C4-2B (cell line): Measurements from ENCODE around the gene TIMM17A.

Source experiments
- CTCF ChIP-seq: fragments of 450-650 bp; conservative IDR thresholded peaks from 2 replicates; pipeline ENCODE4 v1.5.1; 2017; ENCODE audit warnings: mild to moderate bottlenecking
- ZFX ChIP-seq: fragments of 450-650 bp; IDR thresholded peaks from 2 replicates; pipeline ENCODE4 v1.6.1; 2017

- TF ChIP-seq CTCF: no peak
- TF ChIP-seq ZFX: no peak
These were observed 33.3 kb downstream of the TIMM17A start for GRCh38 chr1:201988601-201989000.
